PC-3 (cell line): Measurements from ENCODE around the gene GABBR2. TPM values are rescaled to one million over a fixed set of nuclear protein-coding genes. Genes with fewer than 3 reads are reported as not detected.

Experiments used
- ATAC-seq: fragments of 200-7000 bp; cut with Tn5 transposase; 2 replicates; pipeline ENCODE4 v1.9.1; 2020; ENCODE audit warnings: mild to moderate bottlenecking, moderate library complexity
- BruUV-seq: library from RNA; stranded (reverse); fragments of 400-500 nt; replicated peaks from 2 replicates; lab custom pipeline; 2021; lab: Mats Ljungman, UMichigan
- CTCF ChIA-PET: fragments of 300-600 bp; sonication (Branson Sonifier 250); formaldehyde crosslinking; loops from one replicate; lab custom pipeline; 2022; ENCODE audit warnings: antibody characterized with exemption; lab: Charles Lee
- POLR2A ChIA-PET: fragments of 300-600 bp; sonication (Branson Sonifier 250); formaldehyde crosslinking; loops from one replicate; lab custom pipeline; 2022; ENCODE audit warnings: antibody characterized with exemption; ENCODE audit not compliant: unreplicated experiment; lab: Charles Lee
- DNase-seq: peaks from one replicate; pipeline ENCODE4 v3.0.0-alpha.2; 2015
- H2AFZ ChIP-seq: fragments of 300-600 bp; sonication (generic); 2 replicates; pipeline ENCODE4 v1.6.0; 2016; ENCODE audit warnings: antibody characterized with exemption, low read length
- H3F3A ChIP-seq: fragments of 300-600 bp; sonication (generic); one replicate; pipeline ENCODE4 v1.6.0; 2017; ENCODE audit warnings: antibody characterized with exemption, low read length, control low read depth, mild to moderate bottlenecking; ENCODE audit not compliant: unreplicated experiment
- H3K27ac ChIP-seq: fragments of 300-600 bp; sonication (generic); 2 replicates; pipeline ENCODE4 v1.5.1; 2016; ENCODE audit warnings: mild to moderate bottlenecking, low read length
- H3K27me3 ChIP-seq: fragments of 300-600 bp; sonication (generic); 2 replicates; pipeline ENCODE4 v1.6.1; 2016; ENCODE audit warnings: low read length, mixed read lengths
- H3K36me3 ChIP-seq: fragments of 300-600 bp; sonication (generic); 2 replicates; pipeline ENCODE4 v1.6.1; 2016; ENCODE audit warnings: low read depth, mixed run types, low read length, mixed read lengths
- H3K4me1 ChIP-seq: fragments of 300-600 bp; sonication (generic); 2 replicates; pipeline ENCODE4 v1.5.1; 2016; ENCODE audit warnings: low read length; ENCODE audit not compliant: insufficient read depth
- H3K4me2 ChIP-seq: fragments of 300-600 bp; sonication (generic); 2 replicates; pipeline ENCODE4 v1.6.0; 2016; ENCODE audit warnings: low read length
- H3K4me3 ChIP-seq: fragments of 300-600 bp; sonication (generic); 2 replicates; pipeline ENCODE4 v1.5.1; 2016; ENCODE audit warnings: mild to moderate bottlenecking, low read length, mixed read lengths
- H3K79me2 ChIP-seq: fragments of 300-600 bp; sonication (generic); 2 replicates; pipeline ENCODE4 v1.6.1; 2017; ENCODE audit warnings: low read length, mixed read lengths
- H3K9ac ChIP-seq: fragments of 300-600 bp; sonication (generic); 2 replicates; pipeline ENCODE4 v1.6.0; 2016; ENCODE audit warnings: mild to moderate bottlenecking, low read length
- H3K9me2 ChIP-seq: fragments of 300-600 bp; sonication (generic); replicated peaks from 2 replicates; pipeline ENCODE4 v1.6.1; 2016; ENCODE audit warnings: mixed run types, low read length, mixed read lengths
- H3K9me3 ChIP-seq: fragments of 300-600 bp; sonication (generic); 2 replicates; pipeline ENCODE4 v1.6.1; 2016; ENCODE audit warnings: low read length, mixed read lengths
- H4K20me1 ChIP-seq: fragments of 300-600 bp; sonication (generic); 2 replicates; pipeline ENCODE4 v1.6.1; 2016; ENCODE audit warnings: low read length, mixed read lengths
- EZH2 ChIP-seq: fragments of 300-600 bp; sonication (generic); IDR thresholded peaks from one replicate; pipeline ENCODE4 v1.6.1; 2017; ENCODE audit warnings: antibody characterized with exemption, mild to moderate bottlenecking, low read length; ENCODE audit not compliant: unreplicated experiment
- EZH2phosphoT487 ChIP-seq: fragments of 300-600 bp; sonication (generic); IDR thresholded peaks from 2 replicates; pipeline ENCODE4 v1.6.1; 2018; ENCODE audit warnings: mild to moderate bottlenecking, antibody characterized with exemption, low read length, borderline replicate concordance
- intact Hi-C: fragments of 100-400 bp; cut with micrococcal nuclease; formaldehyde crosslinking; loops from 2 replicates; pipeline ENCODE4 v1.9.0; 2023
- total RNA-seq: library from RNA; depleted of rRNA; stranded (reverse); fragments of >200 nt; gene quantifications from 2 replicates; pipeline ENCODE4 v1.2.3, GENCODE V29; 2014
- TF ChIP-seq, protein P1 (sequence below): fragments of 300-600 bp; sonication (generic); conservative IDR thresholded peaks from 2 replicates; pipeline ENCODE4 v1.5.1; 2017; ENCODE audit warnings: antibody characterized with exemption, low read depth, mild to moderate bottlenecking, low read length

GABBR2 gene
- total RNA-seq, 1 experiment from 2014 or later: 0.44 TPM

DNA sequence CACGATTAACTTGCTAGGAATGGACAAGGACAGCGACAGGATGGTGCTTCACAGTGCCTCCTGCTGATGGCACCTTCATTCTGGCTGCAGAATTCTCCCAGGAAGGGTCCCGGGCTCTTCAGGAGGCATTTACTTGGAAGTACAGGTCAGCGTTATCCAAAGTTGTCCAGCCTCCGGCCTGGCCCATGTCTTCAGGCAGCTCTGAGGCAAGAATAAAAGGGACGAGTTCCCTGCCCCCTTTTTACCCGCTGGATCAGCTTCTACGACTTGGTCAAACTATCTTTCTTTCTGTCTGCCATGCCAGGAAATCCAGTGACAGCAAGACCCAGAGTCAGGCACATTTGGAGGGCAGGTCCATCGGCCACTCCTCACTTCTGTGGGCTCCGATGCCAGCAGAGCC is 23.4 kb upstream of the GABBR2 start:
- Histone ChIP-seq H3K79me2 (no peaks in the 10 kb centered on the region), H2AFZ (no peak overlapping the region), H3K9ac (no peak overlapping the region), H3K4me1 (no peaks in the 10 kb centered on the region), H3K9me2 (no peaks in the 10 kb centered on the region), H4K20me1 (no peaks in the 10 kb centered on the region), H3F3A (no peaks in the 10 kb centered on the region), H3K4me2 (no peak overlapping the region), H3K9me3 (no peaks in the 10 kb centered on the region), H3K27ac (no peak overlapping the region), H3K27me3 (no peaks in the 10 kb centered on the region), H3K4me3 (no peak overlapping the region), H3K36me3 (no peaks in the 10 kb centered on the region)
- POLR2A ChIA-PET: no interaction called here
- CTCF ChIA-PET: no interaction called here
- no peak for DNase-seq
- ATAC-seq: no peak
- intact Hi-C loops: no loop called here
- TF ChIP-seq EZH2 (no peak), EZH2phosphoT487 (no peak)
- TF ChIP-seq, protein P1, sequence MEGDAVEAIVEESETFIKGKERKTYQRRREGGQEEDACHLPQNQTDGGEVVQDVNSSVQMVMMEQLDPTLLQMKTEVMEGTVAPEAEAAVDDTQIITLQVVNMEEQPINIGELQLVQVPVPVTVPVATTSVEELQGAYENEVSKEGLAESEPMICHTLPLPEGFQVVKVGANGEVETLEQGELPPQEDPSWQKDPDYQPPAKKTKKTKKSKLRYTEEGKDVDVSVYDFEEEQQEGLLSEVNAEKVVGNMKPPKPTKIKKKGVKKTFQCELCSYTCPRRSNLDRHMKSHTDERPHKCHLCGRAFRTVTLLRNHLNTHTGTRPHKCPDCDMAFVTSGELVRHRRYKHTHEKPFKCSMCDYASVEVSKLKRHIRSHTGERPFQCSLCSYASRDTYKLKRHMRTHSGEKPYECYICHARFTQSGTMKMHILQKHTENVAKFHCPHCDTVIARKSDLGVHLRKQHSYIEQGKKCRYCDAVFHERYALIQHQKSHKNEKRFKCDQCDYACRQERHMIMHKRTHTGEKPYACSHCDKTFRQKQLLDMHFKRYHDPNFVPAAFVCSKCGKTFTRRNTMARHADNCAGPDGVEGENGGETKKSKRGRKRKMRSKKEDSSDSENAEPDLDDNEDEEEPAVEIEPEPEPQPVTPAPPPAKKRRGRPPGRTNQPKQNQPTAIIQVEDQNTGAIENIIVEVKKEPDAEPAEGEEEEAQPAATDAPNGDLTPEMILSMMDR: no peak
- no TSS peak for BruUV-seq

DNA sequence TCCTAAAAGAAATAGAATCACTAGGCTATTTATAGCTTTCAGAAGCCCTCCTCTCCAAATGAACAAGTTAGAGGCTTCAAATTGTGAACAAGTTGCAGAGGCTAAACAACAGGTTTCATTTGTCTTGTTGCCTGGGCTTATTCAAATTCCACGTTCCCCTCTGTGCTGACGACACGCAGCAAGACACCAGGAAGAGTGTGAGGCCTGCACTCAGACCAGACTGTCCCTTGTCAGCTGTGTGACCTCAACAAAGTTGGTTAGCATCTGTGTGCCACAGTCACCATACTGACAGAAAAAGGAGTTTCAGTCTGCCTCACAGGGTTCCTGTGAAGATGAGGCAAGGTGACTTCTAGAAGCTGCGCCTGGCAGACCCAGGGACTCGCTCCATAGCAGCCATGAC is 22.1 kb upstream of the GABBR2 start:
- Histone ChIP-seq H3K4me2 (no peak overlapping the region), H3K79me2 (no peaks in the 10 kb centered on the region), H4K20me1 (no peaks in the 10 kb centered on the region), H3K9me3 (no peaks in the 10 kb centered on the region), H3K4me3 (no peak overlapping the region), H3K27ac (no peak overlapping the region), H3K9ac (no peak overlapping the region), H3K9me2 (no peaks in the 10 kb centered on the region), H3F3A (no peaks in the 10 kb centered on the region), H2AFZ (no peak overlapping the region), H3K36me3 (no peaks in the 10 kb centered on the region), H3K27me3 (no peaks in the 10 kb centered on the region), H3K4me1 (no peaks in the 10 kb centered on the region)
- BruUV-seq: no TSS peak
- ATAC-seq (no peak), DNase-seq (no peak)
- POLR2A ChIA-PET: no interaction called here
- intact Hi-C loops: no loop called here
- CTCF ChIA-PET: interaction anchor here (0.6 kb wide), 1 partner anchor 21 kb away, joined by 3 read pairs; no protein-coding TSS in a partner anchor
- no peak for TF ChIP-seq EZH2phosphoT487

DNA sequence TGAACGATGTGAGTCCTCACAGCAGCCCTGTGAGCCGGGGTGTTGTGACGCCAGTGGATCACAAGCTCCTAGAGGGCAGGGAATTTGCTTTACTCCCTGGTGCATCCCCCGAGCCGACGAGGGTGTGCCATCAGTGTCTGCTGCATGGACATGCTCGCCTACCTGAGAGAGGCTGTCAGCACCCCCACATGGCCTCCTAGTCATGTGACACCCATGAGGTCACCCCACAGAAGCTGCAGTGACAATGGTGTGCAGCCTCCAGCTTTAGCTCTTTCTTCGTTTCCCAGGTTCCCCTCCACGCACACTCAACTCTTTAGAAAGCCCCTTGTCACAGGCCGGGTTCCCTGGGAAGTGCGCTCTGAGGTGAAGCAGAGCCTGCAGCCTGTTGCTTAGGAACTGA is 19.8 kb upstream of the GABBR2 start:
- H3K4me2 ChIP-seq: no peak overlapping the region
- H3K36me3 ChIP-seq: no peaks in the 10 kb centered on the region
- H4K20me1 ChIP-seq: no peaks in the 10 kb centered on the region
- no peaks in the 10 kb centered on the region for H3K4me1 ChIP-seq
- no peaks in the 10 kb centered on the region for H3K79me2 ChIP-seq
- H2AFZ ChIP-seq: no peak overlapping the region
- CTCF ChIA-PET: no interaction called here
- no peak overlapping the region for H3K27ac ChIP-seq
- intact Hi-C loops: no loop called here
- H3K9ac ChIP-seq: no peak overlapping the region
- H3F3A ChIP-seq: no peaks in the 10 kb centered on the region
- POLR2A ChIA-PET: interaction anchor here (0.6 kb wide), 1 partner anchor 271 kb away, joined by 4 read pairs; no protein-coding TSS in a partner anchor
- H3K9me3 ChIP-seq: no peaks in the 10 kb centered on the region
- ATAC-seq (no peak), DNase-seq (no peak)
- BruUV-seq: no TSS peak
- no peak for TF ChIP-seq EZH2
- TF ChIP-seq, protein P1: no peak
- TF ChIP-seq EZH2phosphoT487: no peak
- 0 out of 2 replicates have a peak, but pooled peaks cover 5% of the 10 kb centered on the region for H3K27me3 ChIP-seq
- no peak overlapping the region for H3K4me3 ChIP-seq
- H3K9me2 ChIP-seq: no peaks in the 10 kb centered on the region
